AG10803 (cell line): ENCODE data around the gene SMIM33.
"Not testable (repeated sequence)": the region's sequence is repeated elsewhere in the genome, so short reads cannot be mapped to it uniquely, and the experiment has no call there.

Experiments
- DNase-seq: peaks from one replicate; pipeline ENCODE4 v3.0.0; 2010; ENCODE audit warnings: low read depth
- H3K4me3 ChIP-seq: 2 replicates; pipeline ENCODE4 v1.5.1; 2011; ENCODE audit warnings: mild to moderate bottlenecking, low read length, control low read depth
- CTCF ChIP-seq: conservative IDR thresholded peaks from 2 replicates; pipeline ENCODE4 v1.5.1; 2011; ENCODE audit warnings: mild to moderate bottlenecking, low read length, control low read depth, inconsistent platforms

The SMIM33 gene

GRCh38 chr5:139475865-139476617 is 5.2 kb downstream of the SMIM33 start:
- no peak overlapping the region for H3K4me3 ChIP-seq
- no peak for DNase-seq
- TF ChIP-seq CTCF: no peak

GRCh38 chr5:139478657-139479423 is 8.0 kb downstream of the SMIM33 start:
- not testable (repeated sequence) for DNase-seq, H3K4me3 ChIP-seq

GRCh38 chr5:139479729-139480128 is 8.9 kb downstream of the SMIM33 start:
- not testable (repeated sequence) for H3K4me3 ChIP-seq, DNase-seq

- DNase-seq: no peak
- no peak for TF ChIP-seq CTCF
- peak overlapping the region; percentile 87 for H3K4me3 ChIP-seq
These were observed 10.3 kb downstream of the SMIM33 start for GRCh38 chr5:139481122-139481533.

- DNase-seq: peak; percentile 55
- peak overlapping the region; percentile 87 for H3K4me3 ChIP-seq
- TF ChIP-seq CTCF: peak; percentile 41
These were observed 10.8 kb downstream of the SMIM33 start for GRCh38 chr5:139481580-139482049.

- DNase-seq: peak; percentile 97
- peak within 1 kb of the TSS; percentile 87 for H3K4me3 ChIP-seq
- no peak for TF ChIP-seq CTCF
These were observed 11.5 kb downstream of the SMIM33 start, which contains the start of gene STING1 for GRCh38 chr5:139482050-139482889. Gene STING1 (minus strand): TSS chr5:139482758. CDS start chr5:139481704, 1,054 bp downstream.

GRCh38 chr5:139482890-139483208 is 12.0 kb downstream of the SMIM33 start:
- peak overlapping the region; percentile 87 for H3K4me3 ChIP-seq
- DNase-seq: not testable (repeated sequence)

- TF ChIP-seq CTCF: no peak
- DNase-seq: no peak
- no peak overlapping the region for H3K4me3 ChIP-seq
These were observed 15.4 kb downstream of the SMIM33 start for GRCh38 chr5:139486201-139486600.
